ENCODE results near the gene DGKB.

- no peak for TF ChIP-seq CTCF (conservative IDR thresholded peaks at IDR 0.05; ENCODE audit: low read depth, low read length)
- TF ChIP-seq EZH2 (IDR thresholded peaks at IDR 0.05; ENCODE audit: borderline replicate concordance, low read depth, low read length, poor library complexity, severe bottlenecking), result no peak
Observed at GRCh38 chr7:14414274-14414986, 488.1 kb downstream of the DGKB start.
